GM19324 (cell line): Measurements from ENCODE around the gene ZNF792.
"Not testable (repeated sequence)": the region's sequence is repeated elsewhere in the genome, so short reads cannot be mapped to it uniquely, and the experiment has no call there.

ENCODE experiments used
- ATAC-seq: cut with Tn5 transposase; IDR thresholded peaks from one replicate; pipeline ENCODE4 v1.9.1; 2021; ENCODE audit warnings: mild to moderate bottlenecking, moderate library complexity; ENCODE audit not compliant: unreplicated experiment, low FRiP score

Gene ZNF792

DNA sequence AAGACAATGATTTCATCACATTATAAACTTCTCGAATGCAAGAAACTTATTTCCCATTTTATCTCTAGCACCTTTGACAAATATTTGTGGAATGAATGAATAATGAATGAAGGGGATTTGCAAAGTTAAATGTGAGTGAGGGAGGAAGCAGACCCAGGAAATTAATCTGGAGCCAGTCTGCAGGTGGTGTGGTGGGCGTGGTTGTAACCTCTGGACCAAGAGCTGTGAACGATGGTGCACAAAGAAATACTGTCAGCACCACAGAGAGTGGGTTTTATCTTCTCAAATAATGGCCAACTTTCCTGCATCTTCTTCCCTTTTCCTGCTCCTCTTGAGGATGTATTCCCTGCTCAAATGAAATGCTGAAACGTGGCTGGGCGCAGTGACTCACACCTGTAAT, 11.0 kb upstream of the ZNF792 start:
- ATAC-seq = no peak

DNA sequence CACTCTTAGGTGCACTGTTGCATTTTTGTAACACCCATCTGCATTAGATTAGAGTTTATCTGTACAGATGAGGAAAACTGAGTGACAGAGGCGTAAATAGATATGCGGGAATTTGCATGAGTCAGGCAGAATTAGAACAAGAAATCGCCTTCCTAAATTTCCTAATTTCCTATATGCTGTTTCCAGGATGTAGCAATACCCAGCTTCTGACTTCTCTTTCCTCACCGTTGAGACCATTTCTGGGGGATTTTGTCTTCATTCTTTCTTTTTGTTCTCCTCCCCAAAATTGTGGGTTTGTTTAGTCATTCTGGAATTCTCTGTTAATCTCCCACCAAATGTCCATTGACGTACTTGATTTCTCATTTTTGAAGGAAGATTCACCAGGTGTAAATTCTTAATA, 10.6 kb upstream of the ZNF792 start:
- ATAC-seq = no peak

- no peak for ATAC-seq
Observed at GRCh38 chr19:34972163-34972705, 8.2 kb upstream of the ZNF792 start.

DNA sequence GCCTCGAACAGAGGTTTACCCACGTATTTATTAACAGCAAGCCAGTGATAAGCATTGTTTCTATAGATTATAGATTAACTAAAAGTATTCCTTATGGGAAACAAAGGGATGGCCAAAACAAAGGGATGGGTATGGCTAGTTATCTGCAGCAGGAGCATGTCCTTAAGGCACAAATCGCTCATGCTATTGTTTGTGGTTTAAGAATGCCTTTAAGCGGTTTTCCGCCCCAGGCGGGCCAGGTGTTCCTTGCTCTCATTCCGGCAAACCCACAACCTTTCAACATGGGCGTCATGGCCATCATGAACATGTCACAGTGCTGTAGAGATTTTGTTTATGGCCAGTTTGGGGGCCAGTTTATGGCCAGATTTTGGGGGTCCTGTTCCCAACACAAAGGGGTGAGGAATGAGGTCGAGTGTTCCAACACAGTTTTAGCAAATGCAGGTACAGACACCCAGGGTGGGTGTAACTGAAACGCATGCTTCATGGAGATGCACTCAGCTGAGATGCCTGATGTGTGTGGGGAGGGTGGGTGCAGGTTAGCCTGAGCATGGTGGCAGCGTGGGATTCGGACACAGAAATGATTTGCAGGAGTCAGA, 6.3 kb upstream of the ZNF792 start:
- not testable (repeated sequence) for ATAC-seq

DNA sequence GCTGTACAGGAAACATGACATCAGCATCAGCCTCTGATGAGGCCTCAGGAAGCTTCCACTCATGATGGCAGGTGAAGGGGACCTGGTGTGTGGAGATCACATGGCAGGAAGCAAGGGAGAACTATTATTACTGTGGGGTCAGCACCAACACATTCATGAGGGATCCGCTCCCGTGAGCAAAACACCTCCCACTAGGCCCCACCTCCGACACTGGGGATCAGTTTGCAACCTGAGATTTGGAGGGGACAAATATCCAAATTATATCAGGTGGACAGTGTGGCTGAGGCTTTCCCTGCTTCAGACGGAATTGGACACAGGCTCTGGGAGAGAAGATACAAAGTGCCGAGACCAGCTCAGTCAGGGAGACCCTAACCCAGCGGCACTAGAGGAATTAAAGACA, 5.7 kb upstream of the ZNF792 start:
- ATAC-seq = no peak

- no peak for ATAC-seq
Observed at GRCh38 chr19:34967551-34967950, 3.5 kb upstream of the ZNF792 start.

GRCh38 chr19:34965505-34965904, 1.5 kb upstream of the ZNF792 start:
- ATAC-seq = not testable (repeated sequence)

DNA sequence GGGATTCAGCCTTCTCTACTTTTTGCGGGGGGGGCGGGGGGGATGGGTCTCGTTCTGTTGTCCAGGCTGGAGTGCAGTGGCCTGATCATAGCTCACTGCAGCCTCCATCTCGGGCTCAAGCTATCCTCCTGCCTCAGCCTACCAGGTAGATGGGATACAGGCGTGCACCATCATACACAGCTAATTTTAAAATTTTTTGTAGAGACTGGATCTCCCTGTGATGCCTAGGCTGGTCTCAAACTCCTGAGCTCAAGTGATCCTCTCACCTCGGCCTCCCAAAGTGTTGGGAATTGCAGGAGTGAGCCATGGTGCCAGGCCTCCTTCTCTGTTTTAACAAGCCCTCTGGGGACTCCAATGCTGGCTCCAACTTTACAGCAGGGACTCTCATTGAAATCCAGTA, 569 bp upstream of the ZNF792 start:
- ATAC-seq = no peak

DNA sequence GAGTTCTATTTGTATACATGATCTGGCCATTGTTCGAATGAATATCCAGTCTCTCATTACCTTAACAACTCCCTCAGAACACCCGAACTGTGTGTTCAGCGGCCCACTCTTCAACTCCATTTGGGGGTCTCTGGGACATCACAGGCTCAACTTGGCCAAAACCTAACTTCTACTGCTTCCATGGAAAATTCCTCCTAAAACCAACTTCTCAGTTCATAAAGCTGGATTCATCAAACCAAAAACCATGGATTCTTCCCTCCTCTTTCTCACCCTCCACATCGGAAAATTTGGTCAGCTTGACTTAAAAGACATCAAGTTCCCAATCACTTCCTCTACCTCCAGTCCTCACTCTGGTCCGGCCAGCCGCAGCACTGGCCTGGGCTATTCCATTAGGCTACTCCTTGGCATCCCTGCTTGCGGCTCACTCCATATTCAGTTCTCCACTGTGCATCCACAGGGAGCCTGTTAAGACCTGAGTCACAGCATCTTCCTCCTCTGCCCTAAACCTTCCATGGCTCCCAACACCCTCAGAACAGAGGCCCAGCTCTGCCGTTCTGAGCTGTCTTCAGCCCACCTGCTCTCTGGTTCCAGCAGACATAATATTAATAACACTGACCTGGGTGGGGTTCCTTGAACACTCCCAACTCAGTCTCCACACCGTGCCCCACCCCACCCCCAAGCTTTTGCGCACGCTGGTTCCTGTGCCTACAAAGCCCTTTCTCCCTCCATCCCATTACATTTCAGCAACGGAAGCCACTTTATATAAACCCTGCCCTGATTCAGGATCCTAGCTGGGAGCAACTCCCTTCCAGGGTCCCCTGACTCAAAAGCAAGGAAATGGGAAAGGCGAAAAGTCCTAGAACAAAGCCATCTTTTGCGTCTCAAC, 1.1 kb downstream of the ZNF792 start:
- no peak for ATAC-seq

DNA sequence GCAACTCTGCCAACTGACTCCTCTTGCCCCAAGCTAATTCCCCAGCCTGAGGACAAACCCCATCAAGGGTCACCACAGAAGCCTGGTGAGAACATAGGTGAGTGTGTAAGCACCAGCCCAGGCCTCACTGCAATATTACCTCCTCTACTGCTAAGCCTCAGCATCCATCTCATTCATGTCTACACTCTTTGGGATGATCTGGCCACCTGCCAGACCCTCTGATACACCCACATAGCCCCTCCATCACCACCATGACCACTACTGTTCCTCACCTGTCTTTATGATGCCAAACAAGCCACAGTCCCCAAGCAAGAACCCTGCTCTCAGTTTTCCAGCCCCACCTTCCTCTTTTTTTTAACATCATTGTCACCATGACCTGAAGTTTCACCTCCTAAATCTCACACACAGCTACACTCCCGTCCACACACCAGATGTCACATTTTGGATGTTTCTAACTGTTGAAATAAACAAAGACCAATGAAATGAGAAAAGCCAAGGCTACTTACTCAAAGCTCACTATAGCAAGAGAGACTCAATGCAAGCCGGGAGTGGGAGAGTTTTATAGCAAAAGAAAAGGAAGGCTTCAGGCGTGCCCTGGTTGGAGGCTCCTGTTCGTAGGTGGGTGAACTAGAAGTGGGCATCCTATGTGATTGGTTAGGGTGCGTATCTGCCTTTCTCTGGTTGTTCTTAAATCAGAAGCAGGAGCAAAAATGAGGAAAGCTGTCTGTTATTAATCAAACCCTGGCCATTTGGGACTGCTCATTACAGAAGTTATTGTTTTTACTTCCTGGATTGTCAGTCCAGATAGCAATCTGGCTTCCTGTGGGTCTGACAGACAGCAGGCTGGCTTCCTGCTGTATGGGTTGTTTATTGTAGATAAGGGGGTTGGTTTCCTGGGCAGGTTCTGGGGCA, 2.0 kb downstream of the ZNF792 start:
- no peak for ATAC-seq

GRCh38 chr19:34960940-34961679, 2.9 kb downstream of the ZNF792 start:
- no peak for ATAC-seq

DNA sequence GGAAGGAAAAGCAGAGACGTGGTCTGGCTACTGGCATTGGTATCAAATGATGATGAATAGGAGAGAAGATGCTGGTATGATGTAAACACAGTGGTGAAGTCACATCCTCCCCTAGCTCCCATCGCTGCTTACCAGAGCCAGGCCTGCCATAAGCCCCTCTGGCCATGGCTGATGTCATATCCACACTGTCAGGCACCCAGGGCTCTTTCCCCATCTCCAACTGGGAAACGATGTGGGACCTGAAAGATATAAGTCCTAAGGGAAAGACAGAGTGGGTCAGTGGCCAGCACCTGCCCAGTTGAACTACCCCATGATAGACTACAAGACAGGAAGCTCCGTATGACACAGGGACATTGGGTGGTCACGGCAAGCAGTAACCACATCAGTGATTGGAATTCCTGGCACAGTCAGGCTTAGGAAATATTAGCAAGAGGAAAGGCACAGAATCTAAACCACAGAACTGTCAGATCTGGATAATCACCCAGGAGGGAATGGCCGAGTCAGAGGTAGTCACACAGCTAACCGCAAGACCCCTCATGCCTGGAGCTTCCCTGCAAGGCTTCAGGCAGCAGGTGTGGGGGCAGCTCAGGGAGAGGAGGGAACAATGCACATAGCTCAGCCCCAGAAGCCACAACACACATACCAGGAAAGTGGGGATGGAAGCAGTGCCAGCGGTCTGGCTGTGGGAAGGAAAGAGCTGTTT, 3.8 kb downstream of the ZNF792 start:
- ATAC-seq = no peak

DNA sequence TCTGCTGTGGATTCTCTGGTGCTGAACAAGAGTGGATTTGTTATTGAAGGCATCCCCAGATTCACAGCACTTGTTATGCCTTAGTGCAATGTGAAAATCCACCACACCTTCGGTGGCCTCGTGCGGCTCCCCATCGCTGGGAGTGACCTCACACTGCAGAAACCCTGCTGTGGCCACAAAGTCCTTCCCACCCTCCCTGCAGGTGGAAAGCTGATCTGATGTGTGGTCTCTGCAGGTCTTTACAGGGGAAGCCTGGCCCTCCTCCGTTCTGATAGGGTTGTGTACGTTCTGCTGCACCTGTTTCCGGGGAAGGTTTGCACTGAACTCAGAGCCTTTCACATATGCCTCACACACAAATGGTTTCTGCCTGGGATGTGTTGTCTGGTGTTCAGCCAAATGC, 5.0 kb downstream of the ZNF792 start:
- ATAC-seq = no peak

- no peak for ATAC-seq
Observed at GRCh38 chr19:34957830-34958751, 5.9 kb downstream of the ZNF792 start.

GRCh38 chr19:34953092-34953491, 10.9 kb downstream of the ZNF792 start:
- no peak for ATAC-seq

GRCh38 chr19:34943861-34944573, 20.0 kb downstream of the ZNF792 start:
- no peak for ATAC-seq

DNA sequence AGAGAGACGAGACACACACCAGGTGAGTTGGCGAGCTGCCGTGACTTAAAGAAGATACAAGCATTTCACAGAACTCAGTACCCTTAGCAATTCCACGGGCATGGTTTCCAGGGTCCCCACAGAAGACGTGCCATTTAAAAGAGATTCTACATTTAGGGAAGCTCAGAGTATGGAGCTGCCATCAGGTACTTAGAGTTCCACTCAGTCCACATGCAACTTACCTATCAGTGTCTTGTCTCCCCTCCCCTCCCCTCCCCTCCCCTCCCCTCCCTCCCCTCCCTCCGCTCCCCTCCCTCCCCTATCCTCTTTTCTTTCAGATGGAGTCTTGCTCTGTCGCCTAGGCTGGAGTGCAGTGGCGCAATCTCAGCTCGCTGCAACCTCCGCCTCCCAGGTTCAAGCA, 25.1 kb downstream of the ZNF792 start:
- no peak for ATAC-seq

GRCh38 chr19:34936184-34936583, 27.8 kb downstream of the ZNF792 start:
- ATAC-seq = no peak
